CD4-positive, alpha-beta T cell treated with Interleukin-17A for 4 hours (primary cell): Measurements from ENCODE around the gene RBM20.

ENCODE experiments used
- DNase-seq: peaks from one replicate; pipeline ENCODE4 v3.0.0-alpha.2; 2020; ENCODE audit warnings: mixed read lengths

Gene RBM20

GRCh38 chr10:110770243-110770642, 126.1 kb downstream of the RBM20 start:
- DNase-seq, result no peak

DNA sequence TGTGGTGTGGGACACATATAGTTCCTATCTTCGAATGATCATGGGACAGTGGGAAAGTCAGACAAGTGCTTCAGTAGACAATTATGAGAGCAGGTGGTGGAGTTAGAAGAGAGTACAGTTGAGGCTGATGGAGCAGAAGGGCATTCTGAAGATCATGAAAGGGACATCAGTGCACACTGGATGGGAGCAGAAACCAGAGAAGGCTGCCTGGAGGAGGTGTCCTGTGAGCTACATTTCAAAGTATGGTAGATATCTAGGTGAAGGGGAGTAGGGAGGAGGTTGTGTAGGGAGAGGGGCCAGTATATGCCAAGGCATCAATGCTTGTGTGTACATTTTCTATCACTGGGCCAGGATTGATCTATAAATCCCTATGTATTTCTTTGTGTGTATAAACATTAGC, 127.3 kb downstream of the RBM20 start:
- DNase-seq, result no peak

GRCh38 chr10:110771991-110772390, 127.9 kb downstream of the RBM20 start:
- no peak for DNase-seq

DNA sequence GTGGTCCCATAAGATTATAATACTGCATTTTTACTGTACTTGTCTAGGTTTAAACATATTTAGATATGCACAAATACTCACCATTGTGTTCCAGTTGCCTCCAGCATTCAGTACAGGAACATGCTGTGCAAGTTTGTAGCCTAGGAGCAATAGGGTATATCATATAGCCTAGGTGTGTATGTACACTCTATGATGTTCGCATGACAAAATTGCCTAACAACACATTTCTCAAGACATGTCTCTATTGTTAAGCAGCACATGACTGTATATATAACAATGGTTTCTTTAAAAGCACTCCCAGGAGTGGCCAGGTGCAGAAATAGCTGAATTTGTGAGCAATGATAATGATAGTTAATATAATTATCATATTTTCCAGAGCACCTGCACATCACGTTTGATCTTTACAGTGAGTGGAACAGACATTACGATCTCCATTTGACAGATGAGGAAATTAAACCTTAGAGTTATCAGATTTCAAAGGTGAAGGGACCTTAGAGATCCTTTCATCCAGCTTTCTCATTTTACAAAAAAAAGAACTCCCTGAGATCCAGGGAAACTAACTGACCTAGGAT, 128.4 kb downstream of the RBM20 start:
- no peak for DNase-seq

DNA sequence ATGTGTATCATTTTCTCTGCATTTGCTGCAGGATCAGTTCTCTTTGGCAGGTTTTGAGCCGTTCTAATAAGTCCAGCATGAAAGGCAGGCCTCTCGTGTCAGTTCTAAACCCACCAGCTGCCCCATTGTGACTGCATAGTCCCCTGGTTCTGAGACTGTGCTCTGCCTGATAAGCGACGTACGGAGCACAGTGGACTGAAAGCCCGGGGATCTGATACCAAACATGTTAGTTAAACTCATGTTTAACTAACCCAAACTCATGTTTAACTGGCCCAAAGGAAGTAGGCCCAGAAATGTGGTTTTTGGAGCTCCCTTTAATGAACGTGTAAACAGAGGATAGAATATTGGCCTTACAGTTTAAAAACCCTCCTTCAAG, 129.5 kb downstream of the RBM20 start:
- DNase-seq, result no peak

DNA sequence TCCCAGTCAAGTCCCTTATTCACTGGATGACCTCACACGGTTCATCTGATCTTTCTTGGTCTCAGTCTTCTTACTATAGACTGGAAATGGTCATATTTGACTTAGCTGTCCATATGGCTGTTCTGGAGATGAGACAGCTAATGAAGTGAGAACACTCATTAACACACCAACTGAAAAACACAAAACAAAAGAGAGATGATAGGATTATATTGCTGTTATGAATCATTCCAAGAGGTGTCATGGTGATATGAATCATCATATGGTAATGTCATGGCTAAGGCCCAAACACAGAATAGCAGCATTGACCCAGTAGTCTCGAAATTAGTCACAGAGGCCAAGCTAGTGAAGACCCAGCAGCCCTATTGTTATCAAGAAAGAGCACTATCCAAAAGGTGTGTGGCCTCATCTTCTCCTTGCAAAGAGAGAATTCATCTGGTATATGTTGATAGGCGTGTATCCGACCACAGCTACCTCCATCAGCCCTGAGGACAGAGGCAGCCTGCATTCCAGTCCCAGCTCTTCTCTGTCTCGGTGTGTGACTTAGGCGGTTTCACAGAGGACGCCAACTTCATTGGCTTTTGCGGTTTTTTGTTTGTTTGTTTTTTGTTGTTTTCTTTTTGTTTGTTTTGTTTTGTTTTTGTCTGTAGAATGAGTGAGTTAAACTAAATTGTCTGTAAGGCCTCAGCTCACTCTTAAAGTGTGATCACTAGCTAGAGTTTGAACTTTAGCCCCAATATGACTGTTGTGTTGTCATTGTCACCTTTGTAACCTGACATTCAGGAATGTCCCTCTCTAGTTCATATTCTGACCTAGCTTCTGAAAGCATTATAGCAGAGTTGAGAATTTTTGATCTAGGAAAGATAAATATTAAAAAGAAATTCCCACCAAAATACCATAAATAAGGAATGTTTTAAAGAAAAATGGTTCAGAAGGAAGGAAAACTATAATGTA, 130.2 kb downstream of the RBM20 start:
- peak; percentile 26 for DNase-seq

- DNase-seq, result no peak
These were observed 130.9 kb downstream of the RBM20 start for GRCh38 chr10:110775020-110775375.

DNA sequence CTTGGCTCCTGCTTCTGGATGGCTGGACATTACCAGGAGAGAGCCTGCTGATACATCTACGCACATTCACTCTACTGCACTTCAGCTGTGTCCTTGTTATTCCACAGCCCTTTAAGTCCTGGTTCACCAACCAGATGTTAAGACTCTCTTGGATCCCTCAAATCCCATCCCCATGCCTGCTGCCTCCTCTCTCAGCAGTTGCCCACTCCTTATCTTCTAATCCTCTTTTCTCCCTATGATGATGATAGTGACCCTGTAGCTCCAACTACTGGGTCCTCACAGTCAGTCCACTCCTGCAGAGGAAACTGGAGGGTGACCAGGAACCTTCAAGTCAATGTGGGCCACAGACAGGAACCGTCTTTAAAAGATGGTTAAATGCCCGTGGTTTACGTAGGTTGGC, 131.3 kb downstream of the RBM20 start:
- DNase-seq, result no peak

- DNase-seq, result no peak
These were observed 132.9 kb downstream of the RBM20 start for GRCh38 chr10:110777017-110777416.

DNA sequence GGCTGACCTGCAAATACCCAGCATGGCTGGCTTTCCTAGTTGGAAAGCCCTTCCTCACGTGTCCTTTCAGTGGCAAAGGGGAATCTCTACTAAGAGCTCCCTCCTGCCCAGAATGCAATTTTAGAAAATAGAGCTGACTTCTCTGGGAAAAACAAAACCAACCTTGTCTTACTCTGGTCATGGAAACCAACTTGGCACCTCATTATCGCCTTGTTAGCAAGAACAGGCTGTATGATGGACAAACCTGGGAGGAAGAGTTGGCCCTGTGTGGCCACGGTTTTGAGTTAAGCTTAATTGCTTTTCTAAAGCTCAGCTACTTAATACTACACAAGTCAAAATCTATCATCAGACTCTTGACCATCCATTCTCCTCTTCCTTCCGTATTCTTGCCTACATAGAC, 133.5 kb downstream of the RBM20 start:
- DNase-seq, result no peak

DNA sequence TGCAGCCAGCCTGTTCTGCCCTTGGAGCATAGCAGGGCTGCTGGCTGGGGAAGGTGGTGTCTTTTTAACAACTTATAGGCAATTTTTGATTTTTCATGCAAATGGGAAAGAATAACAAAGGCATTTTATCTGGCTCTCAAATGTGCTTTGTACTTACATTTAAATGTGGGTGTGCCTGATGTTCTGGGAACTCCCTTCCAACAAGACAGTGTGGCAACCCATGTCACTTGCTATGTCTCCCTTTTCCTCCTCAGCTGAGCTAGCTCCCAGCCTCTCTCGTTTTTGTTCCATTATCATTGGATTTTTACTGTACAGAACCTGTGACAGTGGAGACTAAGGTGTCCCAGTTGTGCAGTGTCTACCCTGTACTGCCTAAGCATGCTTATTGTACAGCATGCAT, 134.1 kb downstream of the RBM20 start:
- no peak for DNase-seq

- no peak for DNase-seq
These were observed 135.4 kb downstream of the RBM20 start for GRCh38 chr10:110779489-110779888.

GRCh38 chr10:110780704-110781103, 136.6 kb downstream of the RBM20 start:
- DNase-seq, result no peak

- DNase-seq, result no peak
These were observed 137.0 kb downstream of the RBM20 start for GRCh38 chr10:110781139-110781538.

GRCh38 chr10:110782616-110783015, 138.5 kb downstream of the RBM20 start:
- no peak for DNase-seq

- DNase-seq, result peak; percentile 85
These were observed 139.5 kb downstream of the RBM20 start for GRCh38 chr10:110783509-110784107.

- DNase-seq, result no peak
These were observed 140.1 kb downstream of the RBM20 start for GRCh38 chr10:110784198-110784597.

DNA sequence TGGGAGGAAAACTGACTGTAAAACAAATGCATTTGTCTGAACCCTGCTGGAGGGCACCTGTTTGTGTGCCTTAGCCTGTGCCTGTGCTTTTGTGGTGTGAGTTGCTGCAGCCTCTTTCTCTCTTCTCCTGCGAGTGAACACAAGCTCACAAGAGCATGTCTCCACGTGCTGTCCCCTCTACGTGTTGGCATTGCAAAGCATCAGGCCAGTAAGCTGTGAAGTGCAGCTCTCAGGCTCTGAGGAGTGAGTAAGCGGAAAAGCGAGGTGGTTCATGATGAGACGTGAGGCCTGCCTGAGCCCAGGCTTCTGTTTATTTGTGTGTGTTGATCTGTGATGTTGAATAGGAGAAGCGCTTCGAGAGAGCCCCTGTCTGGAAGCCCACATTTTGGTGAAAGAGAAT, 142.0 kb downstream of the RBM20 start:
- DNase-seq, result no peak

GRCh38 chr10:110788620-110789385, 144.7 kb downstream of the RBM20 start:
- no peak for DNase-seq

DNA sequence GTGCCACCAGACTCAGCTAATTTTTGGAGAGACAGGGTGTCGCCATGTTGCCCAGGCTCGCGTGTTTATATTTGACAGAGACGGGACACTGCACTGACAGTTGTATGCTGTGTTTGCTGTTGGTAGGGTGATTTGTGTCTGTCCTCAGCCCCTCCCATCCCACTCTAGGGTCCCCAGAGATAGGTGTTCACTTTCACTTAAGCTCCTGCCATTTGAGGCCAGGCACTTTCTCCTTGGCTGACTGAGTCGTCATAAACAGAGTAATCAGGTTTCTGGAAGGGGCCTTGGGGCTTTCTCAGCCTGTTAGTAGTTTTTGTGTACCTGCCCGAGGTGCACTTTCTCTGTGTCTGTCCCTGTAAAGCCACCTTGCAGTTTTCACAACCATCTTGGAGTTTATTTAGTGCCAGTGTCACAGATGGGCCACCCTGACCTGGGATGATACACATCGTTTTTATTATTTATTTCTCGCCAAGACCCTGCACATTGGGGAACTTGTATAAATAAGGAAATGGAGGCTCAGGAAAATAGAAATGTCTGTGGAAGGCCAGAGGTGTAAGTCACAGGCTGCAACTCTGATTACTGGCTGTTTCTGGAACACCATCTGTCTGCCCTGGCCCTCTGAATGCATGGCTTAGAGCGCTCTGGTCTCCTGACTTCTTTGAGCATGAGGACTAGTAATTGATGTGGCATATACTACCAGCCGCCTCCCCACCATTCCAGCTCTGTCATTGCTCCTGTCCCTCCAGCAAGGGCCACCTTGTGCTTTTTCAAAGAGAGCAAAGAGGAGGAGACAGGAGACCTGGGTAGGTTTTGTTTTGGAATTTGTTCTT, 145.7 kb downstream of the RBM20 start:
- DNase-seq, result no peak

DNA sequence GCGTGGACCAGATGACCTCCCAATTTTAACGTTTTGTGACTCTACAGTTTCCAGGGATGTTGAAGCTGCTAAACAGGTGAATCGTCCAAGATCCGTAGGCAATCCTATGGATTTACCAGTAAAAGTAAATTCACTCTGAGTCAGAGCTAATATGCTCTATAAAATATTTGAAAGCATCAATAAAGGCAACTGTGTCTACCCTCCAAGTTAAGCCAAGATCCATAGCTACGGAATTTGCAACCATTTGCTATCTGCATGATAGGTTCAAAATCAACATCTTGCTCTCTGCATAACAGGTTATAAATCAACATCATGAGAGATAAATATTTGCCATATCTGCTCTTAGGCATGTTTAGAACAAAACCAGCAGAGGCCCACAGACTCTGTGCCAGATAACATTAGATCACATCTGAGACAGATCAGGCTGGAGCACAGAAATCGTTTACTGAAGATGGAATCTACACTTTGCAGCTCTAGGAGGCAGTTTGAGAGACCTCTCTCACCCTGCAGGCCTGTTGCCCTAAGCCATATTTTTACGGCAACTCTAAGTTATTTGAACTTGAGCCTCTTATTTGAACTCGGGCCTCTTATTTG, 146.9 kb downstream of the RBM20 start:
- no peak for DNase-seq

DNA sequence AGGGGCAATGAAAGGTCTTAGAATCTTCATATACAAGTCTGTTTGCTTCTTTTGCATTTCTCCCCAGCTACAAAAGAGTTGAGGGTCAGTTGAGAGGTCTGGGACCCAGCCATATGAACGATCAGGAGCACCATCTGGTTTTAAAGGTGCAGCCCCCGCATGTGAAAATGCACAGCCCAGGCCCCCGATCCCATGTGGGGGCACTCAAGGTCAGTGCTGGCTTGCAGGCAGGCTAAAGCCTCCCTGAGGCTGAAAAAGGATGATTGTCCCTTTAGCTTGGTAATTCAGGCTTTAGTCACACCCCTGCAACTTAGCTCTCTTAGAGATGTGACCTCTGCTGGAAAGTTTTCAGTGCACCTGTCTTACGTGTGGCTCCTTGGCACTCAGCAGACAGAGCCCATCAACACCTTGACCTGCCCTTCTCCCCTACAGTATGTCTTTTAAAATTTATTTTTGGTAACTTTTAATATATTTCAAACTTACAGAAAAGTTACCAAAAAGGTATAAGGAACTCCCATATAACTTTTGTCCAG, 147.5 kb downstream of the RBM20 start:
- no peak for DNase-seq
